H1 (cell line): Measurements from ENCODE around the gene POU3F2. TPM values are rescaled to one million over a fixed set of nuclear protein-coding genes. Genes with fewer than 3 reads are reported as not detected.
A peak's percentile ranks its signal among the peaks of the same experiment; 100 is the strongest.

Experiments used
- CTCF ChIA-PET: fragments of 300-600 bp; sonication (Branson Sonifier 250); formaldehyde crosslinking; loops from one replicate; lab custom pipeline; 2021; ENCODE audit not compliant: partially characterized antibody; lab: Charles Lee
- POLR2A ChIA-PET: fragments of 300-600 bp; sonication (Branson Sonifier 250); formaldehyde crosslinking; loops from one replicate; lab custom pipeline; 2021; ENCODE audit warnings: inconsistent platforms; ENCODE audit not compliant: partially characterized antibody; lab: Charles Lee
- DNase-seq, 2 experiments: peaks; one replicate each; pipeline versions ENCODE4 v3.0.0 to v3.0.0-alpha.2; 2010 to 2022; ENCODE audit warnings: low spot score in 2 of 2, low read depth in 1 of 2, mixed read lengths in 1 of 2
- FAIRE-seq: peaks from 2 replicates; lab custom pipeline; 2011; peaks lifted over from hg19 to GRCh38; lab: Jason Lieb, UNC
- H2AFZ ChIP-seq: 2 replicates; pipeline ENCODE4 v1.8.1; 2012; ENCODE audit warnings: low read length, inconsistent platforms
- H2AK5ac ChIP-seq: 2 replicates; pipeline ENCODE4 v1.6.1; 2013; ENCODE audit warnings: low read depth, low read length
- H2BK120ac ChIP-seq: replicated peaks from 2 replicates; pipeline ENCODE3; 2013; ENCODE audit warnings: low read depth, low read length, inconsistent platforms
- H2BK12ac ChIP-seq: 2 replicates; pipeline ENCODE4 v1.6.1; 2013; ENCODE audit warnings: low read depth, low read length
- H2BK15ac ChIP-seq: 2 replicates; pipeline ENCODE4 v1.6.1; 2013; ENCODE audit warnings: low read length
- H2BK20ac ChIP-seq: 2 replicates; pipeline ENCODE4 v1.6.1; 2013; ENCODE audit warnings: low read length
- H2BK5ac ChIP-seq: 2 replicates; pipeline ENCODE4 v1.6.1; 2013; ENCODE audit warnings: low read depth, low read length
- H3K14ac ChIP-seq: 2 replicates; pipeline ENCODE4 v1.6.1; 2013; ENCODE audit warnings: inconsistent platforms; ENCODE audit not compliant: insufficient read length
- H3K18ac ChIP-seq: 2 replicates; pipeline ENCODE4 v1.6.1; 2013; ENCODE audit warnings: low read length; ENCODE audit errors: extremely low read depth
- H3K23ac ChIP-seq: 2 replicates; pipeline ENCODE4 v1.6.1; 2013; ENCODE audit warnings: inconsistent platforms; ENCODE audit not compliant: insufficient read length
- H3K23me2 ChIP-seq: 2 replicates; pipeline ENCODE4 v1.6.1; 2013; ENCODE audit warnings: low read depth, low read length
- H3K27ac ChIP-seq: 2 replicates; pipeline ENCODE4 v1.6.1; 2011; ENCODE audit warnings: low read depth, low read length, inconsistent platforms
- H3K27me3 ChIP-seq, 4 experiments: replicated peaks in 1 of 4; 1 replicate in 1 of 4; 2 replicates in 3 of 4; pipeline versions ENCODE4 v1.6.1 to v1.8.1; 2011 to 2013; ENCODE audit warnings: low read length in 3 of 4, mild to moderate bottlenecking in 3 of 4, inconsistent platforms in 2 of 4, mixed read lengths in 2 of 4, moderate library complexity in 1 of 4; ENCODE audit not compliant: control insufficient read depth in 3 of 4, insufficient read depth in 3 of 4; ENCODE audit errors: extremely low read depth in 1 of 4
- H3K36me3 ChIP-seq, 4 experiments: 2 replicates each; pipeline versions ENCODE4 v1.6.1 to v1.8.1; 2011 to 2013; ENCODE audit warnings: mild to moderate bottlenecking in 4 of 4, low read length in 3 of 4, moderate library complexity in 2 of 4, control low read depth in 1 of 4, inconsistent platforms in 1 of 4; ENCODE audit not compliant: insufficient read depth in 4 of 4, control insufficient read depth in 2 of 4
- H3K4ac ChIP-seq: replicated peaks from 2 replicates; pipeline ENCODE3; 2013; ENCODE audit warnings: low read length, low read depth, mixed read lengths, inconsistent platforms; ENCODE audit not compliant: insufficient read length
- H3K4me1 ChIP-seq, 4 experiments: replicated peaks in 1 of 4; 1 replicate in 1 of 4; 2 replicates in 3 of 4; pipeline versions ENCODE4 v1.6.1 to v1.8.1; 2011 to 2013; ENCODE audit warnings: low read length in 3 of 4, inconsistent platforms in 2 of 4, mixed read lengths in 1 of 4; ENCODE audit not compliant: insufficient read depth in 4 of 4, control insufficient read depth in 3 of 4
- H3K4me2 ChIP-seq, 2 experiments: 2 replicates each; pipeline versions ENCODE4 v1.6.1 to v1.8.1; 2011 to 2013; ENCODE audit warnings: low read depth in 2 of 2, low read length in 2 of 2, control low read depth in 1 of 2, inconsistent platforms in 1 of 2, mild to moderate bottlenecking in 1 of 2; ENCODE audit not compliant: insufficient read depth in 1 of 2
- H3K4me3 ChIP-seq, 4 experiments: fragments of 200-600, 300-600 bp in 1 of 4; sonication (generic), shearing (Covaris generic), sonication (Bioruptor Twin) in 1 of 4; 2 replicates each; pipeline versions ENCODE4 v1.5.1 to v1.8.1; 2011 to 2016; ENCODE audit warnings: low read length in 4 of 4, low read depth in 3 of 4, control low read depth in 2 of 4, inconsistent platforms in 2 of 4, mild to moderate bottlenecking in 2 of 4, mixed read lengths in 1 of 4, moderate library complexity in 1 of 4; ENCODE audit not compliant: insufficient read depth in 2 of 4; ENCODE audit errors: extremely low read depth in 1 of 4
- H3K56ac ChIP-seq: replicated peaks from 2 replicates; pipeline ENCODE3; 2013; ENCODE audit warnings: low read depth, mild to moderate bottlenecking, mixed read lengths, low read length, inconsistent platforms; ENCODE audit not compliant: insufficient read length
- H3K79me1 ChIP-seq: 2 replicates; pipeline ENCODE4 v1.6.1; 2013; ENCODE audit warnings: low read depth, low read length, control low read depth
- H3K79me2 ChIP-seq, 2 experiments: 2 replicates each; pipeline versions ENCODE4 v1.6.1 to v1.8.1; 2012 to 2013; ENCODE audit warnings: low read length in 2 of 2, mild to moderate bottlenecking in 2 of 2, inconsistent platforms in 1 of 2; ENCODE audit not compliant: insufficient read depth in 2 of 2, control insufficient read depth in 1 of 2
- H3K9ac ChIP-seq, 4 experiments: replicated peaks in 1 of 4; 1 replicate in 1 of 4; 2 replicates in 3 of 4; pipeline versions ENCODE4 v1.6.1 to v1.8.1; 2011 to 2013; ENCODE audit warnings: low read depth in 3 of 4, low read length in 3 of 4, control low read depth in 2 of 4, mild to moderate bottlenecking in 2 of 4, moderate library complexity in 2 of 4, inconsistent platforms in 1 of 4; ENCODE audit errors: extremely low read depth in 1 of 4
- H3K9me3 ChIP-seq, 2 experiments: 2 replicates each; pipeline versions ENCODE4 v1.6.1 to v1.8.1; 2012 to 2013; ENCODE audit warnings: mild to moderate bottlenecking in 2 of 2, moderate library complexity in 2 of 2, control low read depth in 1 of 2, inconsistent platforms in 1 of 2, low read depth in 1 of 2, low read length in 1 of 2, mixed read lengths in 1 of 2; ENCODE audit not compliant: insufficient read depth in 2 of 2
- H4K20me1 ChIP-seq, 2 experiments: replicated peaks in 1 of 2; 2 replicates each; pipeline versions ENCODE3 to v1.8.1; 2011 to 2013; ENCODE audit warnings: inconsistent platforms in 2 of 2, low read length in 2 of 2, mild to moderate bottlenecking in 1 of 2; ENCODE audit not compliant: insufficient read depth in 2 of 2, control insufficient read depth in 1 of 2
- H4K5ac ChIP-seq: 2 replicates; pipeline ENCODE4 v1.6.1; 2013; ENCODE audit warnings: low read length, low read depth, mixed read lengths, inconsistent platforms; ENCODE audit not compliant: insufficient read length
- H4K8ac ChIP-seq: 2 replicates; pipeline ENCODE4 v1.8.0; 2013; ENCODE audit warnings: mild to moderate bottlenecking, moderate library complexity, low read length, inconsistent platforms; ENCODE audit not compliant: insufficient read depth; ENCODE audit errors: extremely low read depth
- H4K91ac ChIP-seq: replicated peaks from 2 replicates; pipeline ENCODE3; 2013; ENCODE audit warnings: low read length, mixed read lengths, inconsistent platforms; ENCODE audit not compliant: insufficient read length
- CHD2 ChIP-seq: IDR thresholded peaks from 2 replicates; pipeline ENCODE4 v1.6.1; 2012; ENCODE audit warnings: low read length, improper control_type of control experiment
- GTF2F1 ChIP-seq: IDR thresholded peaks from 2 replicates; pipeline ENCODE4 v1.6.1; 2012; ENCODE audit warnings: low read depth, low read length, improper control_type of control experiment, borderline replicate concordance
- TAF1 ChIP-seq: IDR thresholded peaks from 2 replicates; pipeline ENCODE4 v1.6.1; 2011; ENCODE audit warnings: mild to moderate bottlenecking, low read depth, low read length
- TAF7 ChIP-seq: optimal IDR thresholded peaks from 2 replicates; pipeline ENCODE3; 2011; ENCODE audit warnings: low read depth, mild to moderate bottlenecking, inconsistent platforms, low read length, moderate library complexity, borderline replicate concordance
- WGBS, 2 experiments: shearing (Covaris generic) in 1 of 2; methylation state at CpG; one replicate each; pipeline versions ENCODE4 v1.1.6 to v1.1.7; 2013 to 2015; ENCODE audit warnings: low lambda C conversion rate in 2 of 2, mixed read lengths in 2 of 2, inconsistent platforms in 1 of 2, low coverage in 1 of 2, missing lambda C conversion rate in 1 of 2; ENCODE audit not compliant: insufficient replicate concordance in 2 of 2, insufficient coverage in 1 of 2, insufficient read length in 1 of 2; ENCODE audit errors: extremely low coverage in 1 of 2, missing lambda C conversion rate in 1 of 2; 5-methylcytosine and 5-hydroxymethylcytosine counted together
- polyA plus RNA-seq, 7 experiments: library from polyadenylated mRNA; depleted of rRNA in 3 of 7; stranded (reverse) in 5 of 7; unstranded in 2 of 7; fragments of >200 nt in 5 of 7; fragments of 200-250 nt in 2 of 7; gene quantifications; 1 replicate in 5 of 7; 2 replicates in 1 of 7; 4 replicates in 1 of 7; pipeline versions ENCODE4 v1.2.1 to v1.2.3, GENCODE V29; 2011 to 2013; ENCODE audit warnings: missing spikeins in 2 of 7, mixed read lengths in 2 of 7
- total RNA-seq: library from RNA; stranded (reverse); fragmentation: NEBNext Ultra II Directional; extraction: Animal tissue kit (Norgen Biotek cat#: 25700); gene quantifications from 2 replicates; pipeline ENCODE4 v1.2.1, GENCODE V29; 2021

The POU3F2 gene
- total and polyA plus RNA-seq, 2 of the 8 experiments (the other 6 are each of a cell fraction or from before 2014, with no cell fraction given) = 0.09 to 0.35 TPM

DNA sequence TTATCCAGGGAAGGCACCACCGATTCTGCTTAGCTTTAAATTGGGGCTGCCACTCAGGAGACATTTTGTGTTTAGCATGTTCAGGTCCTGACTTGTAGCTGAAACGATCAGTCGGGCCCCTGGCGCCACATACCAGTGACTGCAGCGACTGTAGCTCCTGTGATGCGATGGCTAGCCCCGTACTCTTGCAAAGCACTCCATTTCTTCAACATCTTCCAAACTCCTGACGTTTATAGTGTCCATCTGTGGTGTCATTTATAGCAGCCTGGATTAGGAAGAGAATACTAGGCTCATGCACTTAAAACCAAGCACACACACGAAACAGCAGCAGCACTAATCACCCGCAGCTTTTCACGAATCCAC, 13.0 kb downstream of the POU3F2 start:
- H3K18ac ChIP-seq = no peak overlapping the region
- H3K9me3 ChIP-seq = no peaks in the 10 kb centered on the region
- no peak overlapping the region for H2BK120ac ChIP-seq
- no peak overlapping the region for H3K14ac ChIP-seq
- H4K20me1 ChIP-seq = peaks cover 2% of the 10 kb centered on the region in 2 experiments
- no peaks in the 10 kb centered on the region for H3K79me2 ChIP-seq
- H3K79me1 ChIP-seq = no peaks in the 10 kb centered on the region
- no peak overlapping the region for H2BK5ac ChIP-seq
- peak overlapping the region; percentile 93; the same call in 1 of the 2 replicates for H4K8ac ChIP-seq
- peaks cover 30 to 56% (median 46%) of the 10 kb centered on the region in 4 experiments; a peak in 6 of 7 replicates for H3K27me3 ChIP-seq
- H3K56ac ChIP-seq = no peak overlapping the region
- peak overlapping the region; percentile 35; the same call in 1 of the 2 replicates for H2AFZ ChIP-seq
- H3K36me3 ChIP-seq = no peaks in the 10 kb centered on the region; a peak in 1 of 8 replicates
- WGBS, 2 experiments = 61% methylated on average over 11 of the region's 11 CpGs; no CpG with 5 or more reads in 1 of the 2 experiments
- FAIRE-seq (no peak), DNase-seq (no peak)
- POLR2A ChIA-PET = interaction anchor here (0.8 to 1.0 kb wide), 2 partner anchors 11 to 1407 kb away, joined by 3 read pairs; no protein-coding TSS in a partner anchor
- no peak overlapping the region for H2AK5ac ChIP-seq
- CTCF ChIA-PET = interaction anchor here (0.5 to 8.5 kb wide), 16 partner anchors 10 to 811 kb away, joined by 3 to 79 read pairs (median 3); partner anchors contain the start of gene POU3F2
- no peak overlapping the region for H3K27ac ChIP-seq
- H3K23me2 ChIP-seq = no peaks in the 10 kb centered on the region; the same call in 1 of the 2 replicates
- no peak overlapping the region for H3K9ac ChIP-seq
- H4K5ac ChIP-seq = no peak overlapping the region
- H3K4ac ChIP-seq = no peak overlapping the region
- no peak overlapping the region for H2BK12ac ChIP-seq
- peak overlapping the region; percentile 16 to 51 (median 32) for H3K4me3 ChIP-seq
- H2BK20ac ChIP-seq = no peak overlapping the region
- no peak overlapping the region for H4K91ac ChIP-seq
- no peak overlapping the region for H3K23ac ChIP-seq
- H2BK15ac ChIP-seq = no peak overlapping the region
- no peak for TF ChIP-seq TAF7
- TF ChIP-seq GTF2F1 = no peak
- TF ChIP-seq TAF1 = no peak
- TF ChIP-seq CHD2 = no peak
- H3K4me2 ChIP-seq = peak overlapping the region; percentile 64 to 83
- H3K4me1 ChIP-seq = peaks cover 2 to 6% (median 3%) of the 10 kb centered on the region in 4 experiments
